Heart left ventricle (tissue), 13 donors: ENCODE data around the gene SLC30A3.

Experiments
- CTCF ChIP-seq, 12 donors: fragments of 200-600 bp; sonication (generic) in 4 of 12; IDR thresholded peaks; one replicate each; pipeline versions ENCODE4 v1.5.0 to v1.8.0; 2018 to 2022; ENCODE audit warnings: antibody characterized with exemption in 12 of 12, mild to moderate bottlenecking in 5 of 12
- POLR2A ChIP-seq, 2 donors: fragments of 450-650 bp; IDR thresholded peaks; one replicate each; pipeline ENCODE4 v1.6.1; 2017; ENCODE audit warnings: antibody characterized with exemption in 2 of 2, mild to moderate bottlenecking in 2 of 2, moderate library complexity in 2 of 2
- donor health status: ischemic (EF 13 %, LVEDD 7.1; RV severe dilation, severe dysfunction).
- donor health status: DM: no; HTN: yes; CAD: no.
- donor health status: DM: no; HTN: no; CAD: no.
- donor health status: ischemic (EF 25% LVEDD 6.9; RV normal size, moderate dysfunction).
- donor health status: ischemic (EF 25% LVEDD 5.7; RV mildly dilated, moderate dysfunction).
- donor health status: ischemic (EF 35%, LVEDD 5.7; RV mildly dilated, moderate dysfunction).
- donor health status: nonischemic (EF 11% LVEDD 7.7; RV severe dilation, severe dysfunction).
- donor health status: DM: yes; HTN: yes; CAD: no.
- donor health status: PGD.
- donor health status: ischemic (EF 29% LVEDD 5.4; RV normal size, mild dysfunction).
- donor health status: nonischemic (EF 23%, LVEDD 6.1; RV moderate dilation, normal function).

- TF ChIP-seq CTCF (IDR thresholded peaks at IDR 0.05): no peak
- TF ChIP-seq POLR2A (IDR thresholded peaks at IDR 0.05): no peak
Measured at GRCh38 chr2:27211241-27211942, 51.5 kb downstream of the SLC30A3 start.
